GM20431 (cell line): Measurements from ENCODE around the gene SLC8A2.
"Not testable (repeated sequence)": the region's sequence is repeated elsewhere in the genome, so short reads cannot be mapped to it uniquely, and the experiment has no call there.

Experiments used
- in situ Hi-C: fragments of 300-500 bp; cut with MseI, MboI; formaldehyde crosslinking; loops from one replicate; pipeline ENCODE4 v1.15.0; 2020; ENCODE audit warnings: low sequenced_read_pairs; ENCODE audit not compliant: unreplicated experiment

SLC8A2 gene

GRCh38 chr19:47417746-47418691 is 53.7 kb downstream of the SLC8A2 start:
- in situ Hi-C loops = no loop called here

DNA sequence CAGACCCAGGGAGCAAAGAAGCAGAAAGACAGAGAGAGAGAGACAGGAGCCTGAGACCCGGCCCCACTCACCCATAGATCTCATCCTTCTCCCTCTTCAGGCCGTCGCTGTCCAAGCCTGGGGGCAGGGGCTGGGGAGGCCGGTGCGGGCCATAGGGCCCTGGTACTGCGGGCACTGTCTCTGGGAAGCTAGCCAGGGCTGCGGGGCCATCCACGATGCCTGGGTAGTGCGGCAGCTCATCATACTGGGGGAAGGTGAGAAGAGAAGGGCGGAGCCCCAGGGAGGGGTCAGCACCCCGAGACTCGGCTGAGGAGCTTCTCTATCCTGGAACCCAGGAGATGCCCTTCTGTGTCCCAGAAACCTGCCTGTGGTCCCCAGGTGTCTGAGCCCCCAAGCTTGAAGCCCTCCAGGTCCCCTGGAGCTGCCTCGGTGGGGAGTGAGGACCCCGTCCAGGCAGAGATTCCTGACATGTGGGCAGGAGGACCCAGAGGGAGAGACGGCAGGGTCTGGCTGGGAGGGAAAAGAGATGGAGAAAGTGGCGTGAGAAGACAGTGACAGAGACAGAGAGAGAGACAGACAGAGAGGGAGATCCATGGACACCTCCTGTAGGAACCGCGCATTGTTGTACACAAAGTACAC is 54.5 kb downstream of the SLC8A2 start:
- in situ Hi-C loops = no loop called here

GRCh38 chr19:47416643-47416985 is 55.1 kb downstream of the SLC8A2 start:
- in situ Hi-C loops = no loop called here

DNA sequence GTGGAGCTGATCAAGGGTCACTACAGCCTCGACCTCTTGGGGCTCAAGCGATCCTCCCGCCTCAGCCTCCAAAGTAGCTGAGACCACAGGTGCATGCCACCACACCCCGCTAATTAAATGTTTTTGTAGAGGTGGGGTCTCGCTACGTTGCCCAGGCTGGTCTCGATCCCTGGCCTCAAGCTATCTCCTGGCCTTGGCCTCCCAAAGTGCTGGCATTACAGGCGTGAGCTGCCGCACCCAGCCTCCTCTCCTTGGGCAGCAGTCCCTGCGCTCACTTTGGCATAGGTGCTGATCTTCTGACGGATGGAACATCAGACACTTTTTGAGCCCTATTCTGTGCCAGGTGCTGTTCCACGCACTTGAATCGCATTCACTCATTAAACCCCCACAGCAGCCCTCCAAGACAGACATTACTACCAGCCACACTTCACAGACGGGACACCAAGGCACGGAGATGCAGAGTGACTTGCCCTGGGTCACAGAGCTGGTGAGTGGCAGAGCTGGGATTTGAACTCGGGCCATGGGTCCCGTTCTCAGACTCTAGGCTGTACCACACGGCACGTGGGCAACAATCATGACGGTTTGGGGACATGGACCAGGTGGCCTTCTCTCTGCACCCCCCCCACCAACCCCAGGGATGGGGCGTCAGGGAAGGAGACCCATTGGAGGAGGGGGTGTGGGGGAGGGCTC is 55.6 kb downstream of the SLC8A2 start:
- in situ Hi-C loops = no loop called here

DNA sequence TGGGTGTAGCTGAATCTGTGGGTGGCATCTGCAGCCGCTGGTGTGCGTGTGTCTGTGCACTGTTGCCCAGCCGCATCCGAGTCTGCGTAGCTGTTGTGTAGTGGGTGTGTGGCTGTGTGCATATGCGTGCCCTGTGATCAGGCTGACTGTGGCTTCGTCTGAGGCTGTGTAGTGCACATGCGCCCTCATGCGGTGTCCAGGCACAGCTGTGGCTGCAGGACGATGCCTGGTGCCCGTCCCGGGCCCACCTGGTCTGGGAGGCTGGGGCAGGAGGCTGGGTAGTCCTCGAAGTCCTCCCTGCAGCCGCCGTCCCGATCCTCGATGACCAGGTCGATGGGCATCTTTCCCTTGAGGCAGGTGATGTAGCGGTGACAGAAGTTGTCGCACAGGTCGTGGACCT is 57.2 kb downstream of the SLC8A2 start:
- in situ Hi-C loops = no loop called here

DNA sequence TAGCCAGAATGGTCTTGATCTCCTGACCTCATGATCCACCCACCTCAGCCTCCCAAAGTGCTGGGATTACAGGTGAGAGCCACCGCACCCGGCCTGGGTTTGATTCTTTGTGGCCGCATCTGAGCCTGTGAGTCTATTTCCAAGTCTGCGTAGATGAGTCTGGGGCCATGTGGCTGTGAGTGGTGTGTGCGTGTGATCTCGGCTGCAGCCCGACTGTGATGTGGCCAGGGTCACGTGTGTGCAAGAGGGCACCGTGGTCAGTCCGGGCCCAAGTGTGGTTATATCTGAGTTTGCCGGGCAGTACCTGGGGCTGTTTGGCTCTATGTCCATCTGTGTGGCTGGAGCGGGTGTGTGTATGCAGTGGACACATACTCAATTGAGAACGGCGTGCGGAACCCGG is 57.8 kb downstream of the SLC8A2 start:
- in situ Hi-C loops = no loop called here

DNA sequence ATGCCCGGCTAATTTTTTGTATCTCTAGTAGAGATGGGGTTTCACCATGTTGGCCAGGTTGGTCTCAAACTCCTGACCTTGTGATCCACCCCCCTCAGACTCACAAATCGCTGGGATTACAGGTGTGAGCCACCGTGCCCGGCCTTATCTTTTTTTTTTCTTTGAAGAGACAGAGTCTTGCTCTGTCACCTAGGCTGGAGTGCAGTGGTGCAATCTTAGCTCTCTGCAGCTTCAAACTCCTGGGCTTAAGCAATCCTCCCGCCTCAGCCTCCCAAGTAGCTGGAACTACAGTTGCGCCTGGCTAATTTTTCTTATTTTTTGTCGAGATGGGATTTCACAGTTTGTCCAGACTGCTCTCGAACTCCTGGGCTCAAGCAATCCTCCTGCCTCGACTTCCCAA is 60.0 kb downstream of the SLC8A2 start:
- in situ Hi-C loops = not testable (repeated sequence)

DNA sequence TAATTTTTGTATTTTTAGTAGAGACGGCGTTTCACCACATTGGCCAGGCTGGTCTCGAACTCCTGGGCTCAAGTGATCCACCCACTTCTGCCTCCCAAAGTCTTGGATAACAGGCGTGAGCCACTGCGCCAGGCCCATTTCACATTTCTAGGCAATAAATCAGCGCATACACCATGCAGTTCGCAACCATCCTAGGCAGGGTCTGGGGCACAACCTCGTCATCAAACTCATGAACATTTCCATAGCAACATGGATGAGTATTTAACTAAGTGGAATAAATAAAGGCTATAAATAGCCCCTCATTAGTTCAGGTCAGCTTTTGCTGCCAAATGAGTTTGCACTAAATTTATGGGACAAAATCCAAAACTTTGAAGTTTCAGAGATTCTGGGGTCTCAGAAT is 60.6 kb downstream of the SLC8A2 start:
- in situ Hi-C loops = no loop called here

GRCh38 chr19:47408156-47408938 is 63.3 kb downstream of the SLC8A2 start:
- in situ Hi-C loops = no loop called here

DNA sequence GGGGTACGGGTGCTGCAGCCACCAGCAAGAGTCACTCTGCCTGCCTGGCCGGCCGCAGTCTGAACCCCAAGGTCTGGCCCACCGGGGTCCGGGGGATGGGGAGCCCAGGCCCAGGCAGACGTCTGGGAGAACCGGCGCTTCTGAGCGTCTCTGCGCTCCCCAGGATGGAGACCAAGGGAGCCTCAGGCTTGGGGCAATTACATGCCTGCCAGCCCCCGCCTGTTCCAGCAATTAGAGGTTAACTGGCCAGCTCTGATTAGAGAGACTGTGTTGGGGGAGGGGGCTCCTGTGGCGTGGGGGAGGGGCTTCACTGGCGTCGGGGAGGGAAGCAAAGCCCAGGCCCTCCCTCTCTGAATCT is 64.3 kb downstream of the SLC8A2 start:
- in situ Hi-C loops = no loop called here

DNA sequence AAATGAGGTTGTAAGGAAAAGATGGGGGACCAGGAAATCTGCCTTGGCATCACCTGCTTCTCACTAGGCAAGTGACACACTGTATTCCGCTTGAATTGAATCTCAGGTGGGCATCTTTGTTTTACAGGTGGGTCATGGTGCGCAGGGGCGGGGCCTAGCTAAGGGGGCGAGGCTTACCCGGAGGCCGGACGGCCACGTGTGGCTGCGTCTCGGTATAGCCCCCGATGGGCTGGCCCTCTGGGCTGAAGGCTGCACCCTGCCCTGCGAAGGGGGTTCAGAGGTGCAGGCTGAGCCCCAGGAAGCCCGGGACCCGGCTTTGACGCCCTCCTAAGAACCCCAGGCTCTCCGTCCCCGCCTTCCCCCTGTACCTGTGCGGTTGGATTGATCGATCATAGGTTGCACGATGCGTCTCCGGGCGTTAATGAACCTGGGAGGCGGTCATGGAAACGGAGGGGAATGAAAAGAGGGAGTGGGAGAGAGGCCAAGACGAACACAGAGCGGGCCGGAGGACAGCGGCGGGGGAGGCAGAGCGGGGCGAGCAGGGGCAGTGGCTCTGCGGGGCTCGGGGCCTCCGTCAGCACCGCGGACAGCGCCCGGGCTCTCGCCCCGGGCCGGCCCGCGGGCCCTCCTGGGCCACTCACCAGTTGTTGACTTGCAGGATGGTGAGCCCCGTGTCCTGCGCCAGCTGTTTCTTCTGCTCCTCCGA is 64.8 kb downstream of the SLC8A2 start:
- in situ Hi-C loops = no loop called here

- in situ Hi-C loops = no loop called here
Measured at GRCh38 chr19:47405854-47406417, 65.8 kb downstream of the SLC8A2 start.

GRCh38 chr19:47405197-47405550 is 66.5 kb downstream of the SLC8A2 start:
- in situ Hi-C loops = no loop called here

- in situ Hi-C loops = no loop called here
Measured at GRCh38 chr19:47404334-47405196, 67.1 kb downstream of the SLC8A2 start.

DNA sequence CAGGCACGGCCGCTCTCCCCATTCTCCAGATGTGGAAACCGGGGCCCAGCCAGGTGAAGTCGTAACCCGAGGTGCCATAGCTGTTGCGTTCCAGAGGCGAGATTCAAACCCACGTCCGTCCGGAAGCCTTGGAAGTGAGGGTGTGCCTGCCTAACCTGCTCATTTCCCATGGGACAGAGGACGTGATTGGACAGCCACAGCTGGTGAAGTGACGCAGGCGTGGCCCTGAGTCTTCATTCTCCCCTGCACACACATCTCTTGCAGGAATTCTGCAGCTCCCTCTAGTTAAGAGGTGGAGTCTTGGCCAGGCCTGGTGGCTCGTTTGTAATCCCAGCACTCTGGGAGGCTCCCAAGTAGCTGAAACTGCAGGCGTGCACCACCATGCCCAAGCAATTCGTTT is 69.2 kb downstream of the SLC8A2 start:
- in situ Hi-C loops = no loop called here

DNA sequence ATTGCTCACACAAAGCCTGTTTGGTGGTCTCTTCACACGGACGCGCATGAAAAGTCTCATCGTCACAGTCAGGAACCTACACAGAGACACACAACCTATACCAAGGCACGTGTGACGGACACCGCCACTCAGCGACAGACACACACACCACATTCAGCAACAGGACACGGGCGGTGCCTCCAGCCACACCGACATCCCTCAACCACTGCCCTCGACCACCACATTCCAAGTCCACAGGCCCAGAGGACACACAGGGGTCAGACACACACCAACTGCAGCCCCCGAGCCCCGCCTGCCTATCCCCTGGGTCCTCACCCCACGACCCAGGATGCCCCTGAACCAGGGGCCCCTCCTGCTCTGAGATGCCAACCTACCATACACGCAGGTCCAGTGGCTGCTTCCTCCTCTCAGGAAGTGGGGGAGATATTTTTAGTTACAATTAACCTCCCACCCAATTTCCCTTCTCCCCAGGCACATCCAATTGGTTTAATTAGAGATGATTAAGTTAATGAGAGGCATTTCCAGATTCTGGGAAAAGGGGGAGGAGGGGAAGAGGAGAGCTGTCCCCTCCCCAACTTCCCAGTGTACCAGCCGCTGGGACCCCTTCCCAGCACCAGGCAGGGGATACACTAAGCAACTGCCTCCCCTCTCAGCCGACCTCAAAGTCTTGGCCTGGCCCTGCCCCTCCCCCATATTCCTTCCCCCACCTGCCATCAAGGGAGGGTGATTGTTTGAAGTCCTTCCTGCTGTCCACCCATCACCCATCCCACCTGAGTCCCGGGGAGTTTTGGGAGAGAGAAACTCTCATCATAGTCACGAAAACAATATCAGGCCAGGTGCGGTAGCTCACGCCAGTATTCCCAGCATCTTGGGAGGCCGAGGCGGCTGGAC is 72.7 kb downstream of the SLC8A2 start:
- in situ Hi-C loops = loop anchor here (25.0 kb wide), 1 partner anchor 112 kb away; no protein-coding TSS in a partner anchor

- in situ Hi-C loops = loop anchor here (25.0 kb wide), 1 partner anchor 104 kb away; no protein-coding TSS in a partner anchor
Measured at GRCh38 chr19:47391510-47392223, 80.0 kb downstream of the SLC8A2 start.
